Endodermal cell (in vitro differentiated cells): ENCODE results near the gene FIBCD1. TPM values are rescaled to one million over a fixed set of nuclear protein-coding genes. Genes with fewer than 3 reads are reported as not detected.

ENCODE experiments used
- DNase-seq: peaks from one replicate; pipeline ENCODE4 v3.0.0-alpha.2; 2017
- H3K27ac ChIP-seq: 2 replicates; pipeline ENCODE4 v1.5.1; 2013; ENCODE audit warnings: mild to moderate bottlenecking, low read depth, low read length, moderate library complexity
- H3K27me3 ChIP-seq: 2 replicates; pipeline ENCODE4 v1.6.1; 2013; ENCODE audit warnings: mild to moderate bottlenecking, low read length, moderate library complexity; ENCODE audit not compliant: insufficient read depth, control insufficient read depth, poor library complexity, severe bottlenecking
- H3K36me3 ChIP-seq: 2 replicates; pipeline ENCODE4 v1.7.0; 2013; ENCODE audit warnings: mild to moderate bottlenecking, low read length, moderate library complexity; ENCODE audit not compliant: control insufficient read depth, insufficient read depth
- H3K4me1 ChIP-seq: one replicate; pipeline ENCODE4 v1.7.0; 2013; ENCODE audit warnings: low read length; ENCODE audit not compliant: control insufficient read depth, insufficient read depth
- H3K4me3 ChIP-seq: 2 replicates; pipeline ENCODE4 v1.5.1; 2013; ENCODE audit warnings: mild to moderate bottlenecking, low read length, moderate library complexity
- H3K9ac ChIP-seq: 2 replicates; pipeline ENCODE4 v1.6.1; 2013; ENCODE audit warnings: mild to moderate bottlenecking, low read length, moderate library complexity; ENCODE audit not compliant: poor library complexity, severe bottlenecking; ENCODE audit errors: extremely low read depth
- H3K9me3 ChIP-seq: 2 replicates; pipeline ENCODE4 v1.6.1; 2013; ENCODE audit warnings: mild to moderate bottlenecking, low read length, moderate library complexity; ENCODE audit not compliant: control insufficient read depth
- H3K27ac Mint-ChIP-seq: 2 replicates; pipeline ENCODE4 v1.8.0; 2020; ENCODE audit warnings: mixed read lengths
- H3K27me3 Mint-ChIP-seq: 2 replicates; pipeline ENCODE4 v1.8.0; 2021; ENCODE audit warnings: mild to moderate bottlenecking, mixed read lengths; ENCODE audit not compliant: insufficient read depth
- H3K36me3 Mint-ChIP-seq: 2 replicates; pipeline ENCODE4 v1.8.0; 2020; ENCODE audit warnings: low read depth, mixed read lengths
- H3K4me1 Mint-ChIP-seq: 2 replicates; pipeline ENCODE4 v1.8.0; 2020; ENCODE audit warnings: mixed read lengths
- H3K4me3 Mint-ChIP-seq: 2 replicates; pipeline ENCODE4 v1.8.0; 2020; ENCODE audit warnings: mild to moderate bottlenecking, moderate library complexity, mixed read lengths
- H3K9me3 Mint-ChIP-seq: 2 replicates; pipeline ENCODE4 v1.8.0; 2020; ENCODE audit warnings: mild to moderate bottlenecking, mixed read lengths
- CTCF ChIP-seq: fragments of 200-600 bp; sonication (generic); conservative IDR thresholded peaks from 2 replicates; pipeline ENCODE4 v1.5.0; 2021; ENCODE audit warnings: antibody characterized with exemption, mild to moderate bottlenecking
- WGBS, 2 experiments: methylation state at CpG; one replicate each; pipeline versions ENCODE4 v1.1.5 to v1.1.7; 2013; ENCODE audit warnings: missing lambda C conversion rate in 2 of 2, mixed read lengths in 1 of 2; ENCODE audit not compliant: insufficient coverage in 1 of 2, insufficient read length in 1 of 2; 5-methylcytosine and 5-hydroxymethylcytosine counted together
- total RNA-seq, 2 donors: library from RNA; stranded (reverse); fragmentation: NEBNext Ultra II Directional in 1 of 2; extraction: Animal tissue kit (Norgen Biotek cat#: 25700) in 1 of 2; gene quantifications; 2 replicates in 1 of 2; 3 replicates in 1 of 2; pipeline ENCODE4 v1.2.1, GENCODE V29; 2021

The FIBCD1 gene
- total RNA-seq, 2 donors from 2014 or later: 2.8 to 3.7 TPM

DNA sequence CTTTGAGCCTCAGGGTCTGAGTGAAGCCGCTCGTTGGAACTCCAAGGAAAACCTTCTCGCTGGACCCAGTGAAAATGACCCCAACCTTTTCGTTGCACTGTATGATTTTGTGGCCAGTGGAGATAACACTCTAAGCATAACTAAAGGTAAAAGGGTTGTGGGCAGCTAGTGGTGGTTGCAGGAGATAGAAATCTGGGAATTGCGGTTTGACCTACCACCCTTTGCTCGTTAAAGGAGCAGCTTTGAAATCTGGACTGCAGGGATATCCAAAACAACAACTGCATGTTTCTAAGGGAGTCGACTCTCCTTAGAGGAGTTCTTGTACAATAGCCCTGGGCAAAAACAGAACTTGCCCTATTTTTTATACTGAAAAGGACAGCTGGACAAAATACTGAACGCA, 85.0 kb downstream of the FIBCD1 start:
- DNase-seq: no peak
- Mint-ChIP-seq H3K4me1 (peaks cover 12% of the 10 kb centered on the region), H3K36me3 (peaks cover 49% of the 10 kb centered on the region), H3K9me3 (no peaks in the 10 kb centered on the region), H3K27me3 (no peaks in the 10 kb centered on the region), H3K27ac (no peak overlapping the region), H3K4me3 (no peak overlapping the region)
- WGBS, 2 experiments: 96 to 98% methylated on average over 7 to 8 of the region's 8 CpGs
- H3K27ac ChIP-seq: no peak overlapping the region
- H3K9ac ChIP-seq: no peak overlapping the region
- H3K9me3 ChIP-seq: no peaks in the 10 kb centered on the region
- no peak overlapping the region for H3K4me3 ChIP-seq
- H3K36me3 ChIP-seq: peaks cover 51% of the 10 kb centered on the region
- H3K4me1 ChIP-seq: no peaks in the 10 kb centered on the region
- no peak for TF ChIP-seq CTCF
- H3K27me3 ChIP-seq: no peaks in the 10 kb centered on the region

DNA sequence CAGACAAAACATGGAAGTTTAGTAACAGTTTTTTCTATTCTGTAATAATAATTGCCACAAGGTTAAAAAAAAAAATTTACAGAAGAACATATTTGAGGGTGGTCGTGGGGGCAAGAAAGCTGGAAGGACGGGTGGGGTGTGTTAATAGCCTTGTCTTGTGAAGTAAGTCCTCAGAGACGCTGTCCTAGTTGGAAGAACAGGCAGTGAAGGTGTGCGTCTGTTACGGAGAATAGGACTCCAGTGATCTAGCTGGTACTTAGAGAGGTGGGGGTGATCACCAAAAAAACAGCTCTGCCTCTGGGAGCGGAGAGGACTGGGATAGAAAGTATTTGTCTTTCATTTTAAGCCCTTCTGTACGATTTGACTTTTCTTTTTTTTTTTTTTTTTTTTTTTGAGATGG, 86.2 kb downstream of the FIBCD1 start:
- Mint-ChIP-seq H3K36me3 (peaks cover 45% of the 10 kb centered on the region), H3K9me3 (no peaks in the 10 kb centered on the region), H3K4me1 (no peaks in the 10 kb centered on the region), H3K4me3 (no peak overlapping the region), H3K27ac (no peak overlapping the region), H3K27me3 (no peaks in the 10 kb centered on the region)
- Histone ChIP-seq H3K27ac (no peak overlapping the region), H3K9me3 (no peaks in the 10 kb centered on the region), H3K4me1 (no peaks in the 10 kb centered on the region), H3K36me3 (peaks cover 42% of the 10 kb centered on the region), H3K4me3 (no peak overlapping the region), H3K27me3 (no peaks in the 10 kb centered on the region), H3K9ac (no peak overlapping the region)
- peak; percentile 11 for DNase-seq
- 93% methylated on average over 7 of the region's 7 CpGs; no CpG with 5 or more reads in 1 of the 2 experiments for WGBS, 2 experiments
- no peak for TF ChIP-seq CTCF

Other genes with a start within 250 kb of the FIBCD1 start
- gene EXOSC2, start 245.5 kb downstream of the FIBCD1 start, total RNA-seq: 10 to 100 TPM; 47.8 to 74.0 TPM
- gene ABL1, start 104.0 kb downstream of the FIBCD1 start, total RNA-seq: 10 to 100 TPM; 78.8 to 94.1 TPM
- not detected for gene QRFP, start 42.4 kb downstream of the FIBCD1 start, total RNA-seq
- 10 to 100 TPM; 16.7 to 41.2 TPM for gene LAMC3, start 69.9 kb upstream of the FIBCD1 start, total RNA-seq
- 100 to 1,000 TPM in 1 of 2 donors, 10 to 100 TPM in 1; 93.4 to 117 TPM for gene AIF1L, start 157.3 kb upstream of the FIBCD1 start, total RNA-seq
- gene NUP214, start 186.3 kb upstream of the FIBCD1 start, total RNA-seq: 10 to 100 TPM; 56.7 to 59.9 TPM